GM12874 (cell line): ENCODE results near the gene ECE1.

Source experiments
- TF ChIP-seq, protein P1 (sequence below): IDR thresholded peaks from 2 replicates; pipeline ENCODE4 v1.5.1; 2011; ENCODE audit warnings: low read depth, mild to moderate bottlenecking, control low read depth, low read length, moderate library complexity; ENCODE audit not compliant: insufficient read depth

ECE1 gene

DNA sequence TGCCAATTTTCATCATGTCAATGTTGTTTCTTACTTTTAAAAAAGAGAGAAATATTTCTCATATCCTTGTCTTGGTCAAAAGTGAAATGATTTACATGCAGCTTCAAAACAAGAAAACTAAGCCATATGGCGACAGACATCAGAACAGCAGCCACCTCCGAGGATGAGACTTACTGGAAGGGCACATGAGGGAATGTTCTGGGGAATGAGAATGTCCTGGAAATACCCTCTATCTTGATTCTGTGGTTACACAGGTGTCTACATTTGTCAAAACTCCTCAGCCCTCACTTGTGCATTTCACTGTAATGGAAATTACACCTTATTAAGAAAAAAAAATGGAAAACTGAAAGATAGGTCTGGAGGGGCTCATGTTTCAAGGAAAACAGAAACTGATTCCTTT is 14.2 kb upstream of the ECE1 start:
- TF ChIP-seq, protein P1, sequence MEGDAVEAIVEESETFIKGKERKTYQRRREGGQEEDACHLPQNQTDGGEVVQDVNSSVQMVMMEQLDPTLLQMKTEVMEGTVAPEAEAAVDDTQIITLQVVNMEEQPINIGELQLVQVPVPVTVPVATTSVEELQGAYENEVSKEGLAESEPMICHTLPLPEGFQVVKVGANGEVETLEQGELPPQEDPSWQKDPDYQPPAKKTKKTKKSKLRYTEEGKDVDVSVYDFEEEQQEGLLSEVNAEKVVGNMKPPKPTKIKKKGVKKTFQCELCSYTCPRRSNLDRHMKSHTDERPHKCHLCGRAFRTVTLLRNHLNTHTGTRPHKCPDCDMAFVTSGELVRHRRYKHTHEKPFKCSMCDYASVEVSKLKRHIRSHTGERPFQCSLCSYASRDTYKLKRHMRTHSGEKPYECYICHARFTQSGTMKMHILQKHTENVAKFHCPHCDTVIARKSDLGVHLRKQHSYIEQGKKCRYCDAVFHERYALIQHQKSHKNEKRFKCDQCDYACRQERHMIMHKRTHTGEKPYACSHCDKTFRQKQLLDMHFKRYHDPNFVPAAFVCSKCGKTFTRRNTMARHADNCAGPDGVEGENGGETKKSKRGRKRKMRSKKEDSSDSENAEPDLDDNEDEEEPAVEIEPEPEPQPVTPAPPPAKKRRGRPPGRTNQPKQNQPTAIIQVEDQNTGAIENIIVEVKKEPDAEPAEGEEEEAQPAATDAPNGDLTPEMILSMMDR = no peak

DNA sequence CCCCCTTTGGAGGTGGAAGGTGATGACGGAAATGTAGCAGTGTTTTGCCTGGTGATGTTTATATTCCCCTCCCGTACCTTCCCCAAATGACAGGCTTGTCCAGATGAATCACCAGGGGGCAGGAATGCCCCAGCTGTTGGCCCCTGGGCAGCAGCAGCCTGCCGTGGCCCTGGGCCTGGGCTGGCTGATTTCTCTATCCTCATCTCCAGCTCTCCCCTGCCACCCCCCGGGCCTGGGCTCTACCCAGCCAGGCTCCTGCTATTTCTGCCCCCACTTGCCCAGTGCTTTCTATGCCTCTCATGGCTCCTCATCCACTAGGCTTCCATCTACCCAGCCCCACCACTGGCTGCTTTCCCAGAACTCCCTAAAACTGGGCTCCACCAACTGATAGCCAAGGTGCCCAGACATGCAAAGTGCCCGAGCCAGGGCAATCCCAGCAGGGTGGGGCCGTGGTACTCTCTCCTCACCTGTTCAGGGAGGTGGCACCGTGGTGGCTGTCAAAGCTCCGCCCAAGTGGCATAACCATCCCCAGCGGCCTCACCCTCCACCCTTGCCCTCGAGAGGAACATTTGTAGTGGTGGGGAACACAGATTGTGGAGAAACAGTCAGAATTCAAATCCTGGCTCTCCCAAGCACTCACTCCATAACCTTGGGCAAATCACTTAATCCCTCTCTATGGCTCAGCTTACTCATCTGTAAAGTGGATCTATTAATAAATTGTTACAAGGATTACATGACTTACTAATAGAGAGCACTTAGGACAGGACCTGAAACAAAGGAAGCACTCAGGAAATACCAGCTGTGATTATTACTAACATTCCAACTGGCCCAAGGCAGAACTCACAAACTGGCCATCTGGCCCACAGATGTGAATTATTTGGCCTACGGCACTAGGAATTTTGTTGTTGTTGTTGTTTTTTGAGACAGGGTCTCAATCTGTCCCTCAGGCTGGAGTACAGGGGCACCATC is 12.8 kb upstream of the ECE1 start:
- TF ChIP-seq, protein P1 = no peak

DNA sequence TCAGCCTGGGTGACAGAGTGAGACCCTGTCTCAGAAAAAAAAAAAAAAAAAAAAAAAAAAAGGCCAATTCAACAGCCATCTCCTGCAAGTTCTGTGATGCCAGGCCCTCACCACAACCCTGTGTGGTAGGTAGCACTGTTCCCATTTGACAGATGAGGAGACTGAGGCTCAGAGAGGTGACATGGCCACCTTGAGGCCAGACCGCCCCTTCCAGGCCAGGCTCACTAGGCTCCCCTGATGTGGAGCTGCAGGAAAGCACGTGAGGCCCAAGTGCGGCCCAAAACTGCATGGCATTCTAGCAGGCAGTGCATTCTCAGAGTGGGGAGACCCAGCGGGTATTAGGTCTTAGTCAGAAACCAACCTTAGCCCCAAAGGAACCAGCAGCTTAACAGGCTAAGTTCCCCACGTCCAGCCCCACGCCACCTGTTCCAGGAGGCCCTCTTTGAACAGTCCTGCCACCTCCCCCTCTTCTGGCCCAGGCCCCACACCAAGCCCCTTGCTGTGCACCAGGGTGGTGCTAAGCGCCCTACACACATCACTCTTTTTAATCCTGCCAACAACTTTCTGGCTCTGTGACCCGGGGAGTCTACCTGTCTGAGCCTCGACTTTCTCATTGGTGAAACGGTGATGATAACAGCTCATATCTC is 11.7 kb upstream of the ECE1 start:
- TF ChIP-seq, protein P1 = no peak

DNA sequence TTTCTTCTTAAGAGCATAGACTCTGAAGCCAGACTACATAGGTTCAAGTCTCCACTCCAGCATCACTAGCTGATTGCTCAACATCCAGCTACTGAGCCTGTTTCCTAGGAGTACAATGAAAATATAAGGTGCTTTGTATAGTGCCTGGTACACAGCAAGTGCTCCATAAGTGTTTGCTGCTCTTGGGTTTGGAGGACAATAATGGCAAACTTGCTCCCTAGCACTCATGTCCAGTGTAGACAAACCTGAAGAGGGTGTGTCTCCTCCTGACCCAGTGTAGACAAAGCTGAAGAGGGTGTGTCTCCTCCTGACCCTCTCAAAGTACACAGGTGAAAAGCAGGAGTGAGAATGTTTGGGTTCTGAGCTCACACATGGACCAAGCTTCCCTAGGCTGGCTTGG is 10.5 kb upstream of the ECE1 start:
- TF ChIP-seq, protein P1 = no peak

DNA sequence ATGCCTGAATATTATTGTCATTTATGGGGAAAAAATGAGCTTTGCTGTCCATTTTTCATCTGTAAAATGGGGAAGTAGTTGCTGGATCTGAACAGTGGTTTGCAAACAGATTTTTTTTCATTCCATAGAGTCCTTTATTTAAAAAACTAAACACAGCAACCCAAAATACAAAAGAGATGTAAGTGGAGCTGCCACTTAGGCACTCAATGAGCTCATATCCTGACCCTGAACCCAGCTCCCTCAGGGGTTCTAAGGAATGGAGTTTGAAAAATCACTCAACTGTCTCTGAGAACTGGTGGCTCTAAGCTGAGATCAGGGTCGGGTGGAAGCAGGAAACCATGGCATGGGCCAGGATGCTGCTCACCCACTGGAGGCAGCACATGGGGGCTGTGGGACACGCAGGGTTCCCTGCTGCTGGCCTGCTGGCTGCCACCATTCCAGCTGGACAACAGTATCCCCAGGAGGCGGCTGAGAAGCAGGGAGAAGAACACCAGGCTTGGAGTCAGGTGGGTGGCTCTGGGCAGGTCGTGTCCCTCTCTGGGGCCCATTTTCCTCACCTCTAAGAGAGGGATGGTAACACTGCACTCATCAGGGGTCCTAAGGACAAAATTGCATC is 9.6 kb upstream of the ECE1 start:
- TF ChIP-seq, protein P1 = no peak

DNA sequence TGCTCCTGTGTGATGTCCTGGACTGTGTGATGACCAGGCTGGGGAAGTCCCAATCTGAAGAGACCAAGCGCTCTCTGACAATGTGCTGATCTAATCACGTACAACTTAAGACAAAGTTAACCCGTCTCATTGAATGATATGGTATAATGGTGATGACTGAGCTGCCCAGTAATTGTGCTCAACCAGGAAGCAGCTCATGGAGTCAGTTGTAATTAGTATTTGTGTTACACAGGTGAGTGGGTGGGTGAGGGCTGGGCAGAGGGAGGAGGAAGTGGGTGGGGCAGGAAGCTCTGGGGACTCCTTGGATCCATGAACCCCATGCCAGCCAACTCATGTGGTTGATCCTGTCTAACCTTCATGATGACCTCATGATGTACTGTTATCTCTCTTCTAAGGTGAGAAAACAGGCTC is 8.7 kb upstream of the ECE1 start:
- TF ChIP-seq, protein P1 = no peak

DNA sequence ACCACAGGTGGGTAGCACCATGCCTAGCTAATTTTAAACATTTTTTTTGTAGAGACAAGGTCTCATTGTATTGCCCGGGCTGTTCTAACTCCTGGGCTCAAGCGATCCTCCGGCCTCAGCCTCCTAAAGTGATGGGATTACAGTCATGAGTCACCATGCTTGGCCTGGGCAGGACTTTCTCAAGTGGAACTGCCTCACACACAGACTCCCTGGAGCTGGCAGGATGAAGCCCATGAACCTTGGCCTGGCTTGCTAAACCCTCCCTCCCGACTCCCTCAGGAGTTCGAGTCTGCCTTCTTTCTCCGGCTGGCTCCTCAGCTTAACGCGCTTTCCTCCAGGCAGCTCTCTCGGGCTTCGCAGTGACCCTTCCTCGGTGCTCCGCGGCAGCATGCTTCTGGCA is 7.7 kb upstream of the ECE1 start:
- TF ChIP-seq, protein P1 = no peak
